GM19452 (cell line): Measurements from ENCODE around the gene FSD1.
"Not testable (repeated sequence)": the region's sequence is repeated elsewhere in the genome, so short reads cannot be mapped to it uniquely, and the experiment has no call there.

Experiments used
- ATAC-seq: cut with Tn5 transposase; IDR thresholded peaks from one replicate; pipeline ENCODE4 v1.9.1; 2021; ENCODE audit not compliant: unreplicated experiment

FSD1 gene

GRCh38 chr19:4342314-4342614 is 37.9 kb downstream of the FSD1 start:
- no peak for ATAC-seq

GRCh38 chr19:4342615-4343369 is 38.4 kb downstream of the FSD1 start:
- ATAC-seq, result peak; percentile 82

DNA sequence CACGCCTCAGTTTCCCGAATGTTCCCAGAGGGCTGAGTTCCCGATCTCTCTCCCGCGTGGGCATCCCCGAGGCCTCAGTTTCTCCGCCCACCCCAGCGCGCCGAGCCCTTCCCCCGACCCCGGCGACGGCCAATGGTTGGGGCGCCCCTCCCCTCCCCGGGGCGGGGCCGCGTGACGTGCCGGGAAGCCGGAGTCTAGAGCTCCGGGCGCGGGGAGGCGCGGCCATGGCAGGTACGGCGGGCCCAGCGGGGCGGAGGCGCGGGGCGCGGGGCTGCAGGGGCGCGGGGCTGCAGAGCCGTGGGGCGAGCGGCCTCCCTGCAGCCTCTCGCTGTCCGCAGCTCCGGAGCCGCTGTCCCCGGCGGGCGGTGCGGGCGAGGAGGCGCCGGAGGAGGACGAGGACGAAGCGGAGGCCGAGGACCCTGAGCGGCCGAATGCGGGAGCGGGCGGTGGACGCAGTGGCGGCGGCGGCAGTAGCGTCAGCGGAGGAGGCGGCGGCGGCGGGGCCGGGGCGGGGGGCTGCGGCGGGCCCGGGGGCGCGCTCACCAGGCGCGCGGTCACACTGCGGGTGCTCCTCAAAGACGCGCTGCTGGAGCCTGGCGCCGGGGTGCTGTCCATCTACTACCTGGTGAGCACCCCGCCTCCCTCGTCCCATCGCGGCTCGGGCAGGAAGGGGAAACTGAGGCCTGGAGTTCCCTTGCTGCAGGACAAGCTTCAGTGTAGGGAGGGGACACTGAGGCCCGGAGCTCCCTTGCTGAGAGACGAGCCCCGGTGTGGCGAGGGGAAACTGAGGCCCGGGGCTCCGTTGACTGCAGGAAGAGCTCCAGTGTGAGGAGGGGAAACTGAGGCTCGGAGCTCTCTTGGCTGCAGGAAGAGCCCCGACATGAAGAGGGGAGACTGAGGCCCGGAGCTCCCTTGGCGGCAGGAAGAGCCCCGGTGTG is 39.2 kb downstream of the FSD1 start, which contains the start of gene MPND:
MPND (plus strand) TSS at position 193 of the 938 bp plus-strand sequence; CDS start at position 225, 32 bp downstream.
- peak; percentile 57 for ATAC-seq

- ATAC-seq, result no peak
Observed at GRCh38 chr19:4345342-4346019, 41.1 kb downstream of the FSD1 start.

- no peak for ATAC-seq
Observed at GRCh38 chr19:4346020-4346383, 41.6 kb downstream of the FSD1 start.

DNA sequence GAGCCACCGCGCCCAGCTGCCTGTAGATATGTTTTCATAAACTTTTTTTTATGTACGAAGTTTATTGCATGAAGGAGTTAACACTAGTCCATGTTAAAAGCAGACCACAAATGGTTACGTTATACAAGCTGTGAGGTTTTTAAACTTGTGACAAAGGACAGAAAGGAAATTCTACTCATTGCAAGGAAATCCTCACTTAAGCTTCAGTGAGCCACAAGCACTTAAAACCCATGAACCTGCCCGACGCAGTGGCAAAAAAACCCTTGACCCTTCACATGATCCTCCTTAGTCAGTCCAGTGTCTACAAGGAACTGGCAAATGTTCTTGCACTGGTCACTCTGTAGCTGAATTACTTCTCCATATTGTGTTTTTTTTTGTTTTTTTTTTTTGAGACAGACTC is 43.1 kb downstream of the FSD1 start:
- no peak for ATAC-seq

DNA sequence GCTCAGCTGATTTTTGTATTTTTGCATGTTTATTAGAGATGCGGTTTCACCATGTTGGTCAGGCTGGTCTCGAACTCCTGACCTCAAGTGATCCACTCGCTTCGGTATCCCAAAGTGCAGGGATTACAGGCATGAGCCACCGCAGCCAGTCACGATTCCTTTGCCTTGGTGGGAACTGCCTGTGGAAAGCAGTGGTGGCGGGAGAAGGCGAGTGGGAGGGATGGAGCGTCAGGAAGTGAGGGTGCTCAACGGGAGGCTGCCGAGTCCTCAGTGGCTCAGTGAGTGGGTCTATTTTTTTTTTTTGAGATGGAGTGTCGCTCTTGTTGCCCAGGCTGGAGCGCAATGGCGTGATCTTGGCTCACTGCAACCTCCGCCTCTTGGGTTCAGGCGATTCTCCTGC is 44.8 kb downstream of the FSD1 start:
- not testable (repeated sequence) for ATAC-seq

- no peak for ATAC-seq
Observed at GRCh38 chr19:4350111-4350510, 45.7 kb downstream of the FSD1 start.

GRCh38 chr19:4350726-4351125 is 46.3 kb downstream of the FSD1 start:
- ATAC-seq, result no peak

DNA sequence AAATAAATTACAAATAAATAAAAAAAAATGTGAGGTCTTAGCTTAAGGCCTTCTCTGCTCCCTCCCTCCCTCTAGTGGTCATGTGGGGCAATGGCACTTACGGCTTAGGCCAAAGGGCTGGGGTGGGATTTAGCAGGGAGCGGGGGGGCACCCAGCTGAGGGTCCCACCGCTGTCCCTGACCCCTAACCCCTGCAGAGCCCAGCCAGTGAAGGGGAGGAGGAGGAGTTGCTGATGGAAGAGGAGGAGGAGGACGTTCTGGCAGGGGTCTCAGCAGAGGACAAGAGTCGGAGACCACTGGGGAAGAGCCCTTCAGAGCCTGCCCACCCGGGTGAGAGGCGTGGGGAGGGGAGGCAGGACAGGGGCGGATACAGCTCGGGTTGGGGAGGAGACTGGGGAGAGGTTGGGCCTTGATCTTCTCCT is 48.3 kb downstream of the FSD1 start:
- no peak for ATAC-seq

GRCh38 chr19:4354282-4354681 is 49.9 kb downstream of the FSD1 start:
- no peak for ATAC-seq

DNA sequence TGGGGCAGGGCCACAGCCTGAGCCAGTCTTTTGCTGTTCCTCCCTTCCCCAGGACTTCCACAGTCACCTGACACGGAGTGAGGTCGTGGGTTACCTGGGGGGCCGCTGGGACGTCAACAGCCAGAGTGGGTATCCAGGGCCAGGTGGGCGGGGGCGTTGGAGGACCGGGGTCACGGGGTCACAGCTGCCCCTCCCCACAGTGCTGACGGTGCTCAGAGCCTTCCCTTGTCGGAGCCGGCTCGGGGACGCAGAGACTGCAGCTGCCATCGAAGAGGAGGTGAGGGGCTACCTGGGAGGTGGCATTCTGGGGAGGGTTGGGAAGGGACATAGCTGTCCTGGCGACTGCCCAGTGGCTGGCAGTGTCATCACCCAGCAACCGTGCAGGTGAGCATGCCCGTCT is 50.5 kb downstream of the FSD1 start:
- no peak for ATAC-seq

DNA sequence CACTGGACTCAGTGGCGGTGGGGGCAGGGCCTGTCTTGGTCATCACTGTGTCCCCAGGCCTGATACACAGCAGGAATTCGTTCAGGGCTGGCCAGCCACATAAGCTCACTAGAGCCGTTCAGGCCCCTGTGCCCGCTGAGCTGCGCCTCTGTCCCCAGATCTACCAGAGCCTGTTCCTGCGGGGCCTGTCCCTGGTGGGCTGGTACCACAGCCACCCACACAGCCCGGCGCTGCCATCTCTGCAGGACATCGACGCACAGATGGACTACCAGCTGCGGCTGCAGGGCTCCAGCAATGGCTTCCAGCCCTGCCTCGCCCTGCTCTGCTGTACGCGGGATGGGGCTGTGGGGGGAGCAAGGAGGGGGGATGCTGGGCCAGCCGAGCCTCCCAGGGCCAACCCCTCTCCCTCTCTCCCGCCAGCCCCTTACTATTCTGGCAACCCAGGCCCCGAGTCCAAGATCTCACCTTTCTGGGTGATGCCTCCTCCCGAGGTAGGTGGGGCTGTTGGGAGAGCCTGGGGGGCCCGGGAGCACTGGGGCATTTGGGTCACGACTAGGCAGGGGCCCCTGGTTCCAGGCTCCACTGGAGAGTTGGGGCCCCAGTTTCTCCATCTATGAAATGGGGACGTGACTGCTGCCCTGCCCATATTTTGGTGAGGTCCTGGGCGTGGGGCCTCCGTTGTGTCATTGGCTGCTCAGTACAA is 52.8 kb downstream of the FSD1 start:
- no peak for ATAC-seq

- ATAC-seq, result no peak
Observed at GRCh38 chr19:4357921-4358326, 53.5 kb downstream of the FSD1 start.

DNA sequence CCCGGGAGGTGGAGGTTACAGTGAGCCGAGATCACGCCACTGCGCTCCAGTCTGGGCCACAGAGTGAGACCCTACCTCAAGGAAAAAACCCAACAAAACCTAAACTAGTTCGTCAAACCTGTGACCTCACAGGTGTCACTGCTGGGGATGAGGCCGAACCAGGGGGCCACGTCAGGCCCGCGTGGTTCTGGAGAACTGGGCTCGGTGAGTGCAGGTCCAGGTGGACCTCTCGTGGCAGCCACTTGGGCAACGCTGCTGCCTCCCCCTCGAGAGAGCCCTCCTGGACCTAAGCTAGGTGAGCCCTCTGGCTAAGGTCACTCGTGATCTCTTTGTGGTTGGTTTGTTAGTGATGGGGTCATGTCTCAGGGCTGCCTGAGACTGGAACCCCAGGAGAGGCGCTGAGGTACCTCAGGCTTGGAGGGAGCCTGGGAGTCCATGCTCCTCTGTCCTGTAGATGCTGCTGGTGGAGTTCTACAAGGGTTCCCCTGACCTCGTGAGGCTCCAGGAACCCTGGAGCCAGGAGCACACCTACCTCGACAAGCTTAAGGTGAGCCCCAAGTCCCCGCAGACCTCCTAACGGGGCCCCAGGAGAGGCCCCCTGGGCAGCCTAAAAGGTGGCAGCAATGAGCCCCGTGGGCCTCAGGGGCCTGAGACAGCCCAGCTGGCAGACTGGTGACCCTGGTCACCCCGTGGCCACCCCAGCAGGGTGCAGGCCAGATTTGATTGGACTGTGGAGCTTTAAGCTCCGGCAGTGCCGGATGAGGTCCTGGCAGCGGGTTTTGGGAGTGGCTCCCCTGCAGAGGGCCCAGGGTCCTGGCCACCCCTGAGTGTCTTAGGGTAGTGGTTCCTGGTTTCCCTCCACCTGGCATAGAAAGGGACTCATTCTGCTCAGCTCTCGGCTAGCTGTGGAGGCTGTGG is 54.6 kb downstream of the FSD1 start:
- no peak for ATAC-seq

DNA sequence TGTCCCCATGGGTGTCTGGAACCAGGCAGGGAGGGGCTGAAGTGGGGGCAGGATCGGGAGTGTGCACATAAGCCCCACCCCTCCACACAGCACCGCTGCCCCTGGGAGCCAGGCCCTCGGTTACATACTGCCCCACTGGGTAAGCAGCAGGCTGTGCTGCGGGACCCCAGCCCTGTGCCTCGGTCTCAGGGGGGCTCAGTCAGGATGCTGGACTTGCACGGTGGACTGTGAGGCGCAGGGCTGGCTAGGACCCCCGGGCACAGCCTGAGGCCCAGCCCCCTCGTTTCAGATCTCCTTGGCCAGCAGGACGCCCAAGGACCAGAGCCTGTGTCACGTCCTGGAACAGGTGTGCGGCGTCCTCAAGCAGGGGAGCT is 55.2 kb downstream of the FSD1 start:
- ATAC-seq, result no peak

DNA sequence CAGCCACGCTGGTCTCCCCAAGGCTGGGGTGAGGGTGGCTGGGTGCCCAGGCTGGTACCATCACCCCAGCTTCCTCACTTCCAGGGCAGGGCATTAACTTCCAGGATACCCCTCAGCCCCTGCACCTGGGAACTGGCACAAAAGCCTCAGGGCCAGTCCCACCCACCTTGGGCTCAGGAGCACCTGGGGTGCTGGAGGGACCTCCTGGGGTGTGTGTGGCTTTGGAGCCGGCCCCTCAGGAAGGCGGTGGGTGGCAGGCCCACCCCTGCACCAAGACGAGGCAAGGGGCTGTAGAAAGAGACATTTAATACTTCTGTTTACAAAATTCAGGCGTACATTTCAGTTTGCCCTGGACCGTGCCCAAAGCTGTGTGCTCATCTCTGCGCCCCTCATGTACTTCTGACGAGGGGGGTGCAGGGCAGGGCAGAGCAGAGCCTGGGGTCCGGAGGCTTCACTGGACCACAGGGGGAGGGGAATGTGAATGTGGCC is 55.7 kb downstream of the FSD1 start:
- no peak for ATAC-seq

GRCh38 chr19:4360641-4361151 is 56.3 kb downstream of the FSD1 start:
- ATAC-seq, result no peak

DNA sequence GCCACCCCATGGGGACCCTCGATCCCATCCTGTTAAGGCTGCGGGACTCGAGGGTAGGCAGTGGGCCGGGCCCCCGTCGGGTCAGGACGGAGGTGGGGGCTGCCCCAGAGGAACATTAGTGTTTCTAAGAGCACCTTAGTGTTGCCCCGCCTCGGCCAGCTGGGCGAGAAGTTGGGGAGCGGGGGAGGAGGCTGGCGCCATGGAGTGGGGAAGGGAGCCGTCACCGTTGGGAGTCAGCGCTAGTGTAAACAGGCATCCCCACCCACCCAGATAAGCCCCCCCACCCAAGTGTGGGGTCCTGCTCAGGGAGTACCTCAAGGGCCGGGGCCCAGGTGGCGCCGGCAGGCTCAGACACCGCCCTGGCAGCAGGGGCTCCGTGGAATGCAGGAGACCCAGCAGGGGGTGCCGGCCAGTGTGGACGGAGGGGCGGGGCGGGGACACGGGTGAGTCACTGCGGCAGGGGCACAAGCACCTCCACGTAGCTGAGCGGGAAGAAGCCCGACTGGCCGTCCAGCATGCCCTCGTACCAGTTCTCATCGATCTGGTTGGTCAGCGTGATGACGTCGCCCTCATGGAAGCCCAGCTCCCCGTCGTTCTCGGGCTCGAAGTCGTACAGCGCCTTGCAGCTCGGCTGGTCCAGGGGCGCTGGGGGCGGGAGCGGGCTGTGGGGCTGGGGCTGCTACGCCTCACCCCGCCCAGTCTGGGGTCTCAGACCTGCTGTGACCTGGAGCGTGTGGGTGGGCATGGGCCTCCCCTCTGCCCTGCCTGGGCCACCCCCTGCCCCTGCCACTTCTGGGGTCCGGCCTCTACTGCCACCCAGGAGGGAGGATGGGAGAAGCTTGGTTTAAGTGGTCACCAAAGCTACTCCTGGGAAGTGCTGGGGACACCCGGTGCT is 57.0 kb downstream of the FSD1 start:
- ATAC-seq, result no peak
